Cardiac muscle cell (in vitro differentiated cells and primary cell): ENCODE measurements around the gene SLC24A4. TPM values are rescaled to one million over a fixed set of nuclear protein-coding genes. Genes with fewer than 3 reads are reported as not detected.

Source experiments
- DNase-seq, 2 donors: peaks; one replicate each; pipeline versions ENCODE4 v3.0.0 to v3.0.0-alpha.2; 2010 to 2017; ENCODE audit warnings: low read depth in 1 of 2, low spot score in 1 of 2
- H3K27ac ChIP-seq: fragments of 200-600 bp; sonication (generic); 2 replicates; pipeline ENCODE4 v1.5.1; 2016
- H3K27me3 ChIP-seq: fragments of 200-600 bp; sonication (generic); 2 replicates; pipeline ENCODE4 v1.6.0; 2016; ENCODE audit warnings: control low read depth
- H3K36me3 ChIP-seq: fragments of 200-600 bp; sonication (generic); 2 replicates; pipeline ENCODE4 v1.5.1; 2016; ENCODE audit warnings: control low read depth
- H3K4me1 ChIP-seq: fragments of 200-600 bp; sonication (generic); 2 replicates; pipeline ENCODE4 v1.8.1; 2017; ENCODE audit warnings: low read depth, mild to moderate bottlenecking, mixed run types
- H3K4me3 ChIP-seq: fragments of 200-600 bp; sonication (generic); 2 replicates; pipeline ENCODE4 v1.5.1; 2016; ENCODE audit warnings: mild to moderate bottlenecking
- H3K9me3 ChIP-seq: fragments of 200-600 bp; sonication (generic); 2 replicates; pipeline ENCODE4 v1.5.1; 2017; ENCODE audit warnings: low read depth, mild to moderate bottlenecking, control low read depth
- polyA plus RNA-seq: library from polyadenylated mRNA; unstranded; fragments of >200 nt; fragmentation: Nextera tagmentation; extraction: Ambion mirVana; gene quantifications from 2 replicates; pipeline ENCODE4 v1.2.1, GENCODE V29; 2016
- total RNA-seq: library from RNA; depleted of rRNA; stranded (reverse); fragments of >200 nt; gene quantifications from 2 replicates; pipeline ENCODE4 v1.2.3, GENCODE V29; 2016
- TF ChIP-seq, protein P1 (sequence below): IDR thresholded peaks from 2 replicates; pipeline ENCODE4 v1.5.1; 2012; ENCODE audit warnings: low read depth, mild to moderate bottlenecking, low read length

SLC24A4 gene
- total and polyA plus RNA-seq, 2 experiments from 2014 or later, result 0.07 to 0.09 TPM

DNA sequence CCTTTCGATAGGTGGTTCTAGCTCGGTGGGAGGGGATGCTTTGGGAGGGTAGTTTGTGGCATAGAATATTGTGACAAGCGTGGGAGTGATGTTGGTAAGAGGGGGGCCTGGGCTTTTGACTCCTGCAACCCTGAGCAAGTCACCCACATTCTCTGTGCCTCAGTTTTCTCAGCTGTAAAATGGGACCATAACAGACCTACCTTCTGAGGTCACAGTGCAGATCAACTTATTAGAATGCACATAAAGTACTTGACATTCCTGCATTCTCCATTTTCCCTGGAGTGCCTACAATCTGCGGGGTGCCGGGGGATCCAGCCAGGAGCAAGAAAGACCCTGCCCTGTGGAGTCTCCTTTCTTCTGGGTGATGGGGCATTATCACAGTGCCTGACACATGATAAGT lies 63.2 kb downstream of the SLC24A4 start:
- TF ChIP-seq, protein P1, sequence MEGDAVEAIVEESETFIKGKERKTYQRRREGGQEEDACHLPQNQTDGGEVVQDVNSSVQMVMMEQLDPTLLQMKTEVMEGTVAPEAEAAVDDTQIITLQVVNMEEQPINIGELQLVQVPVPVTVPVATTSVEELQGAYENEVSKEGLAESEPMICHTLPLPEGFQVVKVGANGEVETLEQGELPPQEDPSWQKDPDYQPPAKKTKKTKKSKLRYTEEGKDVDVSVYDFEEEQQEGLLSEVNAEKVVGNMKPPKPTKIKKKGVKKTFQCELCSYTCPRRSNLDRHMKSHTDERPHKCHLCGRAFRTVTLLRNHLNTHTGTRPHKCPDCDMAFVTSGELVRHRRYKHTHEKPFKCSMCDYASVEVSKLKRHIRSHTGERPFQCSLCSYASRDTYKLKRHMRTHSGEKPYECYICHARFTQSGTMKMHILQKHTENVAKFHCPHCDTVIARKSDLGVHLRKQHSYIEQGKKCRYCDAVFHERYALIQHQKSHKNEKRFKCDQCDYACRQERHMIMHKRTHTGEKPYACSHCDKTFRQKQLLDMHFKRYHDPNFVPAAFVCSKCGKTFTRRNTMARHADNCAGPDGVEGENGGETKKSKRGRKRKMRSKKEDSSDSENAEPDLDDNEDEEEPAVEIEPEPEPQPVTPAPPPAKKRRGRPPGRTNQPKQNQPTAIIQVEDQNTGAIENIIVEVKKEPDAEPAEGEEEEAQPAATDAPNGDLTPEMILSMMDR, result no peak
- no peak overlapping the region for H3K27ac ChIP-seq
- no peaks in the 10 kb centered on the region for H3K27me3 ChIP-seq
- no peaks in the 10 kb centered on the region for H3K36me3 ChIP-seq
- no peaks in the 10 kb centered on the region for H3K9me3 ChIP-seq
- DNase-seq, result no peak
- H3K4me1 ChIP-seq, result no peaks in the 10 kb centered on the region
- H3K4me3 ChIP-seq, result no peak overlapping the region

DNA sequence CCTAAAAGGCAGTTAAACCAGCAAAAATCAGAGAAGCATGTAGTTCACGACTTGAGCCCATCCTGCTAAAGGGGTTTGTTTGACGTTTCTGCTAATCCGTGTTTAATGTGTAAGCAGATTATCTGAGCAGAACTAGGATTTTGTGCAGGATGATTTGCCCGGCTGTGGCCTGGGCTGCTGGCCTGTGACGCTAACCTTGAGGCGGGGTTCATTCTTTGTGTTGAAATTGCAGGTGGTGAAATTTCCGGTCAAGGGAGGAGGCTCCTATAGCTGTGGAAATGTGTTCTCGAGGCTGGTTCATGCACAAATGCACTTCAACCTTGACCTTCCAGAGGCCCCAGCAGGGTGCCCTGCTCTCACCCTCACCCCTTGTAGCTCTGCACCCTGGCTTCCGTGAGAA lies 63.7 kb downstream of the SLC24A4 start:
- H3K4me1 ChIP-seq, result no peaks in the 10 kb centered on the region
- H3K4me3 ChIP-seq, result no peak overlapping the region
- no peak for DNase-seq
- TF ChIP-seq, protein P1, result no peak
- H3K9me3 ChIP-seq, result no peaks in the 10 kb centered on the region
- H3K27me3 ChIP-seq, result no peaks in the 10 kb centered on the region
- no peak overlapping the region for H3K27ac ChIP-seq
- no peaks in the 10 kb centered on the region for H3K36me3 ChIP-seq

DNA sequence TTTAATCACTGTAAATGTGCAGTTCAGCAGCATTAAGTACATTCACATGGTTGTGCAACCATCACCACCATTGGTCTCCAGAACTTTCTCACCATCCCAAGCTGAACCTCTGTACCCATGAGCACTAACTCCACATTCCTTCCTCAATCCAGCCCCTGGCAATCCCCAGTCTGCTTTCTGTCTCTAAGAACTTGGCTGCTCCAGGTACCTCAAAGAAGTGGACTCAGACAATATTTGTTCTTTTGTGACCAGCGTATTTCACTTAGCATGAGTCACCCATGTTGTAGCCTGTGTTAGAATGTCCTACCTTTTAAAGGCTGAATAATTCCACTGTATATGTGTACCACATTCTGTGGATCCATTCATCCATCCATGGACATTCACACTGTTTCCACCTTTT lies 64.6 kb downstream of the SLC24A4 start:
- Histone ChIP-seq H3K27ac (no peak overlapping the region), H3K9me3 (no peaks in the 10 kb centered on the region), H3K27me3 (no peaks in the 10 kb centered on the region), H3K4me1 (no peaks in the 10 kb centered on the region), H3K4me3 (no peak overlapping the region), H3K36me3 (no peaks in the 10 kb centered on the region)
- DNase-seq, result no peak
- TF ChIP-seq, protein P1, result no peak

DNA sequence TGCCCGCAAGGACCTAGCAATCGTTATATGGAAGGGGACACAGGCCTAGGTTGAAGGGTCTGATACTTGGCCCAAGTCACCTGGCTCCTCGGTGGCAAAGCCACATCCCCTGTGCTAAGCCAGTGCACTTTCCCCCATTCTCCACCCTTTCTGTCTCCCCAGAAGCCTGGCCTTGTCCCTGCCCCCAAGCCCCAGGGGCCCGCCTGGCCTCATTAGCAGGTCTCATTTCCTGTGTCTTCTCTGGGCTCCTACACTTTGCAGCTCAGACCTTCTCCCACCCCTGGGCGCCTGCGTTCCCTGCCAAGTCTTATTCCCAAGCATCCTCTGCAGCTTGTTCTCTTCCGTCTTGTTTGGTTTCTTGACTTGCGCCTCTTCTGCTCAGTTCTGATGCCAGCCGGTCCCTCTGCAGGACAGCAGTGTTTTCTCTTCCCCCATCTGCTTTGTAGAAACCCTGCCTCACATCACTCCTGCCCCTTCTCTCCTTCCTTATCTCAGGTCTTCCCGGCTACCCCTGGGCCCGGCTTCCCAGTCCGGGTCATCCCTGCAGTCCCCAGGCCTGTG lies 66.7 kb downstream of the SLC24A4 start:
- H3K36me3 ChIP-seq, result no peaks in the 10 kb centered on the region
- DNase-seq, result no peak
- no peaks in the 10 kb centered on the region for H3K27me3 ChIP-seq
- no peaks in the 10 kb centered on the region for H3K4me1 ChIP-seq
- H3K27ac ChIP-seq, result no peak overlapping the region
- H3K4me3 ChIP-seq, result no peak overlapping the region
- no peaks in the 10 kb centered on the region for H3K9me3 ChIP-seq
- TF ChIP-seq, protein P1, result no peak

DNA sequence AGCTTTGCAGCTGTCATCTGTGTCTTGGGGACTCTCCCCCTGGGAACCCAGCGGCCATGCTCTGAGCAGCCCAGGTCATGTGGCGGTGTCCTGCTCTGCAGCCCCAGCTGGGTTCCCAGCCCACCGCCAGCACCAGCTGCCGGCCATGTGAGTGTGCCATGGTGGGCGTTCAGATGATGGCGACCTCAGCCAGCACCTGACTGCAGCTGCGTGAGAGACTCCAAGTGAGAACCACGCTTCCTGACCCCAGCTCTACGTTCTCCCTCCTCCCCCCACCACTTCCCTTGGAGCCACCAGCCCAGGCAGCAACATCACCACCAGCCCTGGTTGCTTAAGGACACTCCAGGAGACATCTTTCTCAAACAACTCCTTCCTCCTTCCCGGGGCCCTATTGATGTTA lies 68.8 kb downstream of the SLC24A4 start:
- no peaks in the 10 kb centered on the region for H3K9me3 ChIP-seq
- H3K4me1 ChIP-seq, result no peaks in the 10 kb centered on the region
- H3K36me3 ChIP-seq, result no peaks in the 10 kb centered on the region
- no peak for DNase-seq
- H3K4me3 ChIP-seq, result no peak overlapping the region
- TF ChIP-seq, protein P1, result no peak
- H3K27me3 ChIP-seq, result no peaks in the 10 kb centered on the region
- H3K27ac ChIP-seq, result no peak overlapping the region

DNA sequence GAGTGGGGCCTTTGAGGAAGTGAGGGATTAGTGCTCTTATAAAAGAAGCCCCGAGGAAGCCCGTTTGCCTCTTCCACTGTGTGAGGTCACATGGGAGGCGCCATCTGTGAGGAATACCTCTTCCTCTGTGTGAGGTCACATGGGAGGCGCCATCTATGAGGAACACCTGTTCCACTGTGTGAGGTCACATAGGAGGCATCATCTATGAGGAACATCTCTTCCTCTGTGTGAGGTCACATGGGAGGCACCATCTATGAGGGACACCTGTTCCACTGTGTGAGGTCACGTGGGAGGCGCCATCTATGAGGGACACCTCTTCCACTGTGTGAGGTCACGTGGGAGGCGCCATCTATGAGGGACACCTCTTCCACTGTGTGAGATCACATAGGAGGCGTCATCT lies 69.7 kb downstream of the SLC24A4 start:
- no peak overlapping the region for H3K4me3 ChIP-seq
- no peaks in the 10 kb centered on the region for H3K9me3 ChIP-seq
- no peaks in the 10 kb centered on the region for H3K27me3 ChIP-seq
- H3K36me3 ChIP-seq, result no peaks in the 10 kb centered on the region
- no peaks in the 10 kb centered on the region for H3K4me1 ChIP-seq
- TF ChIP-seq, protein P1, result no peak
- no peak for DNase-seq
- no peak overlapping the region for H3K27ac ChIP-seq
